GM18867 (cell line): ENCODE results near the gene EXOC1L.

Experiments used
- ATAC-seq: cut with Tn5 transposase; IDR thresholded peaks from one replicate; pipeline ENCODE4 v1.9.1; 2021; ENCODE audit warnings: mild to moderate bottlenecking, moderate library complexity; ENCODE audit not compliant: unreplicated experiment

The EXOC1L gene, protein sequence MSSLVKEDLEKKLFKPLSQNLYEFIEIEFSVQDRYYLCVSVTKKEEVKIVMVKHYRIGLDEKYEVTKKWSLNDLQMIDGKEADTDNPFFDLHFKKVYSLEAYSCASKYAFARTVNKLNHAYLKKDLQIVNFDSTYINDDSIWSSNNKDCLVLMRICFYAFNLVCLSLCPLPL

DNA sequence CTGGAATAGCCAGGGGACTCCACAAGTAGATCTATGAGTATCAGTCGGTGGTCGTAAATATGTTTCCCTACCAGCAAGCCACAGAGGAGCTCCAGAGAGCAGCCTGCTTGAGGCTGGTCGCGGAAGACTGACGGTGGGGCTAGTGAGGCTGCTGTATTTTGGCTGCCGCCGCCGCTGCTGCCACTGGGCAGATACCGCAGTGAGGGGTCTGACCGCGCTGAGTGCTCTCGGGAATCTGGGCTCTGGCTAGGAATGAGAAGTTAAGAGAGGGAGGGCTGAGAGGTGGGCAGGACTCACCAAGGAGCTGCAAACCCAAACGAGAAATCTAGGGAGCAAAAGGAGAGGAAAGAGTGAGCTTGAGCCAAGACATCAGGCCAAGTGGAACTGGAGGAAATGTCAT lies at the start of gene EXOC1L:
EXOC1L (plus strand) TSS at position 157 of the 400 bp plus-strand sequence; CDS start at position 394, 237 bp downstream.
- ATAC-seq = no peak

DNA sequence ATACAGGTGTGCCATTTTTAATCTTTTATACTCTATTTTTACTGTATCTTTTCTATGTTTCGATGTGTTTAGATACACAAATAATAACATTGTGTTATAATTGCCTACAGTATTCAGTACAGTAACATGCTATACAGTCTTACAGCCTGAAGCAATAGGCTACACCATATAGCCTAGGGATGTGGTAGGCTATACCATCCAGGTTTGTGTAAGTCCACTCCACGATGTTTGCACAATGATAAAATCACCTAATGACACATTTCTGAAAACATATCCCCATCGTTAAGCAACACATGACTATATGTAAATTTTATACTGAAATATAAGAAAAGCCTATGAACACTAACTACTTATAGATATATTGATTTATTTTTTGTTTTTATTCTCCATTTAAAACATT lies 48.9 kb upstream of the EXOC1L start:
- no peak for ATAC-seq

DNA sequence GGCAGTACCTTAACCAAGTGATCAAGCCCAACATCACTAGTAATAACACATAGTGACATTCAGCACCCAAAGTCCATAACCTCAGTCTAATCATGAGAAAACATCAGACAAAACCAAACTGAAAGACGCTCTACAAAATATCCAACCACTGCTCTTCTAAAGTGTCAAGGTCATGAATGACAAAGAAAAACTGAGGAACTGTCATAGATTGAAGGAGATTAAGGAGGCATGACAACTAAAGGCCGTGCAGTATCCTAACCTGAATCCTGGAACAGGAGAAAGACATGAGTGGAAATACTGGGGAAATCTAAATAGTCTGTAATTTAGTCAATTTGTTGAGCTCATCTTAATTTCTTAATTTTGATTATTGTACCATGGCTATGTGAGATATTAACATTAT lies 38.2 kb upstream of the EXOC1L start:
- ATAC-seq = no peak

DNA sequence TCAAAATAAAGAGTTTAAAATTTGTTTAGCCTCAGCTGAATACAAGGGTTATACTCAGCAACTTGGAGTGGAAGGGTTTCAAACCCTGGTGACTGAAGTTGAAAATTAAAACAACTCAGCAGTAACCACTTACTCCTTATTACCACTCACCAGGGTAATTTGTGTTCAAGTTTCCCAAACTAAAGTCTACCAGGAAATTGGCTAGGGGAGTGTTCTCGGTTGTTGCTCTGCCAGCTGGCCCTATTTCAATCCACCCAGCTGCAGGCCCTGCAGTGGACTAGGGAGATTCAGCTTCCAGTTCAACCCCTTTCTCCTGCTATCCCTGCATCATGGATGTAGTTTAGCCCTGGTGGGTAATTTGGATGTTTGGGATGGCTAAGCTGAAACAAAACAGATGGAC lies 37.8 kb upstream of the EXOC1L start:
- no peak for ATAC-seq

DNA sequence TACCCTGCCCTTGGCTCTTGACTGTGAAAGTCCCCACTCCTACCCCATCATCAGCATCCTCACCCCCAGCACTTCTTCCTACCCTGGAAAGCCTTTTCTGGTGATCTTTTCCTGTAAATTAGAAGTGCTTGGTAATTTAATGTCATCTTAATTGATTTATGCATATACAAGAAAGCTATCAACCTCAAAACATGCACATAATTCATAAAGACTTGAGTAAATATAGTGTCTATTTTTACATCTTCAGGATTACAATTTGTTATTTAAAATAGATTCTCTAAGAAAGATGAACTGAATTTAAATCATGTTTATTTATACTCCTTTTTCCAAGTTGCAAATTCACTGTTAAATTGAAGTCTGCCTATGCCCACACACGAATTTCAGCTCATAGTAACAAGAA lies 36.0 kb upstream of the EXOC1L start:
- ATAC-seq = no peak

DNA sequence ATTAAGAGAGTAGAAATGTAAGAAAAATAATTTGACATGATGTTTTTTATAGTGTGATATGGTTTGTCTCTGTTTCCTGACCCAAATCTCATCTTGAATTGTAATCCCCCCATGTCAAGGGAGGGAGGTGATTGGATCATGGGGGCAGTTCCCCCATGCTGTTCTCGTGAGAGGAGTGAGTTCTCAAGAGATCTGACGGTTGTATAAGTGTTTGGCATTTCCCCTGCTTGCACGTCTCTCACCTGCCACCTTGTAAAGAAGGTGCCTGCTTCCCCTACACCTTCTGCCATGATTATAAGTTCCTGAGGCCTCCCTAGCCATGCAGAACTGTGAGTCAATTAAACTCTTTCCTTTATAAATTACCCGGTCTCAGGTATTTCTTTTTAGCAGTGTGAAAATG lies 34.8 kb upstream of the EXOC1L start:
- ATAC-seq = no peak

DNA sequence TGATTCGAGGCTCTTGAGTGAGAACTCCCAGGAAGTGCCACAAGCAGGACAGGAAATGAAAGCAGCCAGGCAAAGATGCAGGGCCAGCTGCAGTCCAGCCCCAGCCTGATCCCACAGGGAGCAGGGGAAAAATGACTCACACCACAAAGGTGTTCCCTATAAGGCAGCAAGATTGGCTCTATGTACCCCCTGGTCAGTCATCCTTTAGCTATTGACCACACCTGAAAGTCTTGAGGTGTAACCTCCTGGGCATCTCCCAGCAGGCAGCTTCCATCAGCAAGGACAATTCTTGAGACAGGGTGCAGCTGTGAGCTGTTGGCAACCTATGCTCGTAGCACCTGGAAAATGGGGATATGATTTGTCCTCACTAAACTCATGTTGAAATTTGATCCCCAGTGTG lies 27.9 kb upstream of the EXOC1L start:
- no peak for ATAC-seq

DNA sequence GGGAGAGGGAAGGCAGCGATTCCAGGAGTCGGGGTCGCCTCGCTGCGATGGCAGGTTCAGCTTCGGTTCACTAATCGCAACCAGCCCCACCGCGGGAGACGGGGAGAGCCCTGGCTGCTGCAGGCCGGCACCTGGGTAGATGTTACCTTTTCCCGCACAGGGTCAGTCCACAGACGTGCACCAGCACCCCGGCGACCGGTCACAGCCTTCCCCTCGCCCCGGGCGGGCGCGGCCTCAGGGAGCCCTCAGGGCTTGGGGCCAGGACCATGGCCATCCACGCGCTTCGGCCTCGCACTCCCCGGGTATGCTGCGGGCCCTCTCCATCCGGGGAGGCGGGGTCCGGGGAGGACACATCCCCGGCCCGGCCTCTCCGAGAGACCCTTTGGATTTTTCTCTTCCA lies 26.1 kb upstream of the EXOC1L start:
- no peak for ATAC-seq

DNA sequence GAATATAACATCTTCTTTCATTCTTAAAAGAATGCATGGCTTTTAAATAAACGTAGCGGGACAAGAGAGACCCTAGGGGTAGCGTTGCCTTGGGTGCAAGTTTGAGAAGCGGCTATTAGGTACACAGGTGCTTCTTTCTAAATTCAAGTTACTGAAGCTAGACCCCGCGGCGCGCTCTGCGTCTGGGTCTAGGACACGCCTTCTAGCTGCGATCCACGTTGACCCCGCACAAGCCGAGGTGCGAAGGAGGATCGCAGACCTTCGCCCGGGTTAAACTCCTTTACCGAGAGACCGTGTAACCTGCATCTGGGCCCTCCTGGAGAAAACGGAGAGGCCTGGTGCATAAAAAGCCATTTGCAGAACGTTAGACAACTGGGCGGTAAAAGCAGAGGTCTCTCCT lies 25.5 kb upstream of the EXOC1L start:
- ATAC-seq = no peak

DNA sequence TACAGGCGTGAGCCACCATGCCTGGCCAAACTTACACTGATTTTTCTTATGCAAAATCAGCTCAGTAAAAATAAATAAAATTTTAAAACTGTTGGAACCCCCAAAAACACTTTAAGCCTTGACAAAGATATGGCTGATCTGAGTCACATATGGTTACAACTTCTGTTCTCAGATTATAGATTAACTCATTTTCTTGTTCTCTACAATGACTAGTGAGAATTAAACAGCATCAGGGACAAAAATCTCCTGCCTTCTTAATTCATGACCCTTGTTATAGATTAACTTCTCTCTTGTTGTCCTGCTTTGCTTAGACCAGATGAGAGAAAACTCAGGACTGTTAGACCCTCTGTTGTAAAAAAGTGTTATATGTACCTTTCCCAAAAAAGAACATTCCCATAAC lies 24.2 kb upstream of the EXOC1L start:
- no peak for ATAC-seq

DNA sequence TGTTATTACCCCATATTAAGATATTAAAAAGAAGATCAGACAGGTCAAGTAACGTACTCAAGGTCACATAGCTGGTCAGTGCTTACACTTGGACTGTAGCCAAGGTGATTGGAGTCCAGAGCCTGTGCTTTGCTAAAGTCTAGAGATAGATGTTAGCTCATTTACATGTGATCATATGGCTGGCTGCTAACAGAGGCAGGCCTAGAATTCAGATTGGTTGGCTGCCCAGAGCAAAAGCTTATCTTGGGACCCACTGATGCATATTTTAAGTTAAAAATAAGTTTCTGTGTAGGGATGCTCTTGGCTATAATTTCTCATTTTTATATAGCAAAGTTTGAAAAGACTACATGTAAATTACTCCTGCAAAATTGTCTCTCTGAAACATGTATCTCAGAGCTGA lies 18.1 kb upstream of the EXOC1L start:
- no peak for ATAC-seq

DNA sequence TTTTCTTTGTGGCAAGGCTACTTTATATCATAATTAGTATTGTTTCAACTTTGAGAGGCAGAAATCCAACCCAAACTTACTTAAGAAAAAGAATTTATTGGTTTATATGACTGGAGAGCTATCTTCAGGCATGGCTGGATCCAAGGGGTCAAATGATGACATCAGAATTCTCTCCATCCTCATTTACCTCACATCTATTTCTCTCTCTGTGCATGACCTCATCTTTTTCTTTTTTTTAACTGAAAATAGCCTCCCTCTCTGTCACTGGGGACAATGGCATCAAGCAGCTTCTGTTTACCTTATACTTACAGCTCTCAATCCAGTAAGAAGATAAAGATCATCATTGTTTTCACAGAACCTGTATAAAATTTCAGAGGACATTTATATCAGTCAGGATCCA lies 12.0 kb upstream of the EXOC1L start:
- no peak for ATAC-seq

DNA sequence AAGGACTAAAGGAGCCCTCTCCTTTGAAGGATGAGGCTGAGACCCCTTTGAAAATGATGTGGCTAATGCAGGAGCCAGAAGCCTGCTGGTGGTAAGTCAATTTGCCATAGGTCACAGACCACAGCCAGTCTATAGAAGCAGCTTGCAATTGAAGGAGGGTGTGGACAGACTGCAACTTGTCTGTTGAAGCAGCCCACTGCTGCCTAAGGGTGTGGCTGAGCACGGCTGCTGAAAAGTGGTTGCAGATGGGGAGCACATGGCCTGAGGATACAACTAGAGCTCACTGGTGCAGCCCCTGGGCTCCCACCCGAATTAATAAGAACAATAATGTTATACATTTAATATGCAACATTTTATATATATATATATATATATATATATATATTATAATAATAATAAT lies 11.4 kb upstream of the EXOC1L start:
- ATAC-seq = no peak

DNA sequence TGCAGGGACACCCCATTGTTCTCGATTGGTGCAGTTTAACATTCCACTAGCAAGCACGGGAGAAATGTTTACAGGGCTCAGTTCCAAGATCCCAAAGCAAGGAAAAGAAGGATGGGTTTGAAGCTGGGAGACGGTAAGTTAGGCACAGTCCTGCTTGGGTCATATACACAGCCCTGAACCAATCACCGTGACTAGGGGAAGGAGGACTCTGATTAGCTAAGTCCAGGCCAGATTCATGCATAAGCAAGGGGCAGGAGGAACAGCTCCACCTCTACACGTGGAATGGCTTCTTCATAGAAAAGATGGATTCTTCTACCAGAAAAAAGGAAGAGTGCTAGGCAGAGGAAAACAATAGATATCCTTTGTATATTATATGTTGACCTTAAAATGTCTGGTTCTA lies 11.0 kb upstream of the EXOC1L start:
- no peak for ATAC-seq

DNA sequence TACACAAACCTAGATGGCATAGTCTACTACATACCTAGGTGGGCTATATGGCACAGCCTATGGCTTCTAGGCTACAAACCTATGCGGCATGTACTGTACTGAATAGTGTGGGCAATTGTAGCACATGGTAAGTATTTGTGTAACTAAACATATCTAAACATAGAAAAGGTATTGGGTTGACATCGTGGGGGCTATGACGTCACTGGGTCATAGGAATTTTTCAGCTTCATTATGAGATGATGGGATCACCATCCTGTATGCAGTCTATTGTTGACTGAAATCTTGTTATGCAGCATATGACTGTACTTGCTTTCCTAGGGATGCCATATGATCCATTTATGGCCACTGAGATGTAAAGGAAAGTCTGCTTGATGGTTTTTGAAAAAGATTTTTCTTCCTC lies 1.9 kb upstream of the EXOC1L start:
- no peak for ATAC-seq

DNA sequence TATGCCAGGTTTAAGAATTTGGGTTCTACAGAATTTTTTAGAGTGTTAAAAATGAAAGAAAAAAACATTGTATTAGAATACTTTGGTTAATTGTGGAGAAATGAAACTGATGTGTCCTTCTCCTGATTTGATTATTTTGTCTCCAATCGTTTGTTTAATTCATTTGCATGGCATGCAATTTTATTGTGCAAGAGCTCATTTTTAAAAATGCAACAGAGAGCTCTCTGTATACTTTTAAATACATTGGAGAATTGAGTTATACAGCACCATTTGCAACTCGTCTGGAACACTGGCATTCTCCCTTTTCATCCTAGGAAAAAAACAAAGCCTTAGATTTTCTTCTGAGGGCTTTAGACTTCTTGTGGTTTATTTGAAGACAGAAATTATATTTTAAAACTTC lies 689 bp downstream of the EXOC1L start:
- no peak for ATAC-seq

DNA sequence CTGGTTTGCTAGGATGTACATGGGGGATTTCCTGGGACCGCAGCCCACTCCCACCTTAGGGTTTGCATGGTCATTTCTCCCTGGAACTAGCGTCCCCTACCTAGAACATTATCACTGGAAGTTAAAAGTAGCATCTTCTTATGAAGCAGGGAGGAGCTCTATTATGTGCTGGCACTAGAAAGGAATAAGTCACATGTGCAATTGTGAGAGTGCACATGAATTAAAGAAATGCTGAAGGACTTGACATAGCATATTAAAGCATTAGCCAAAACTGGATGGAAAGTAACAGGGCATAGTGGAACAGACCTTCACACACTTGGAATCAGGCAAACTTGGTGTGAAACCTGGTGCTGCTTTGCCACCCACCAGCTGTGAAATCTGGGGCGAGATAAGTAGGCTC lies 2.7 kb downstream of the EXOC1L start:
- ATAC-seq = no peak

DNA sequence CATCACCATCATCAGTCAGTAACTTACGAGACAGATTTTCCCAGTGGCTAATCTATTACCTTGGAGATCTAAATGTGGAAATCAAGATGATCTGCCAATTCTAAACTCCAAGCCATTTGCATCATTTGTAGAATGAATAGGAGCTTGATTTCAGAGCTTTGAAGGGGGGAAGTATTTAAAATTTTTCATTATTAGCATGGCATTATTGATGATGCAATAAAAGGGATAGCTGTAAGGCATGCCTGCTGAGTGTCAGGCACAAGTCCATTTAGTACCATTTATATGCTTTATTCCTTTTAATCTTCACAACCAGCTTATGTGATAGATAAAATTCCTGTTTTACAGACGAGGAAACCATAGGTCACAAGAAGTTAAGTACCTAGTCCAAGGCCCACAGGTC lies 5.3 kb downstream of the EXOC1L start:
- no peak for ATAC-seq

DNA sequence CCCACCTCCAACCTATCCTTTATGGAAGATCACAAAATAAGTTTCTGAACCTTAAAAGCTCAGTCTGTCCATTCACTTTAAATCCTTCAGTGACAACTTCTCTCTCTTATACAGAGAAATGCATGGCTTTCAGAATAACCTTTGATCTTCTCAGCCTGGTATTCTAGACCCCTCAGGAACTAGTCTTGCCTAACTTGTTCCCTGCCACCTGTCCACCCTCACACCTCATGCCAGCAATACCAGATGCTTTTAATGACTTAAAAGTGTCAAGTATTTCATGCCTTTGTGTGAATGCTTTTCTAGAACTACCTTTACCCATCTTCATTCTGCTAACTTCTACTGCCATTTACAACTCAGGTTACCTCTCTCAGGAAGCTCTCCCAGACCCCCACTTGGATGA lies 7.4 kb downstream of the EXOC1L start:
- ATAC-seq = no peak

DNA sequence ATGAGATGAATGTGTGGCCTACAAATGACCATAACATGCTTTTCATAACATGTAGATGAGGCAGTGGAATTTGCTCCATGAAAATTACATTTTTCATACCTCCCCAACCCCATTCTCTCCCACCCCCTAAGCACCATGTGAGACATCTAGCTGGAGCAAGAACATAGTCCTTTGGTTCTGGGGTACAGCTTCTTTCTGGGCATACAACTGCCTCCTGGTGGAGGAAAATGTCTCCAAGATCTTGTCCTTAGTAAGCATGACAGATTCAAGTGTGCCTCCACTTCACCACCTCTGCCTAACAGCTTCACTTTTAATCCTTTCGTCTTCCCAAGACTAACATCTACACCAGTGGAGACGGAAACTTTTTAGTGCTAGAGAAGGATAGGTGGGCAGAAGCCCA lies 8.0 kb downstream of the EXOC1L start:
- ATAC-seq = no peak

DNA sequence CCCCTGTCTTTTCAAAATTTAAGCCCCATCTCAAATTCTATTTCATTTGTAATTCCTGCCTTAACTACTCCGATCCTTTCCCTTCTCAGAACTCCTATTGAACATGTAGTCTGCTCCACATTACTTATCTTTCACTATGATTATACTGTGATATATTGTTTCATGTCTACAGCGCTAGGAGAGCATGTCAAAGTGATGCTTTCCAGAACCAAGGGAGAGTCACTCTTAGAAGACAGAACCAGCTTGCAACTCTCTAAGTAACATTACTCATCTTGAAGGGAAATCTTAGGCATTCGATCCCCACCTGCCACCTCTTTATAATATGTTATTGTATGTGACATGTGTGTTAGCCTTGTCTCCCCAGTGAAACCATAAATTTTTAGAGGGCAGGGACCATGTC lies 10.5 kb downstream of the EXOC1L start:
- no peak for ATAC-seq

DNA sequence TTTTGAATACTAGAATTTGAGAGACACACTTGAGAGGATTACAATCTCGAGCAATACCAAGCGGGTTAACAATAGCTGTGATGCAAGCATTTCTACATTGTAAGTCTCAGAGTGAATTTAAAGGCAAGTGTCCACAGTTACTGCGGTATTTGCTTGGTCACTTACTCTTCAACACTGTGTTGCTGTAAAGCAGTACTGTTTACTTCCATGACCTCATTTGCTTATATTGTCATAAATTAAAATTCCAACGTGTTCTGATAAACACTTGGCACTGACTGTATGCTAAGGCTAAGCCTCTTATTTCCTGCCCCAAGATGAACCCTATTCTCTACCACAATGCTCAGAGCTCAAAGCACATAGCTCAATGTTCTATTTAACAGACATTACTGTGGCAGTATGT lies 11.1 kb downstream of the EXOC1L start:
- no peak for ATAC-seq

DNA sequence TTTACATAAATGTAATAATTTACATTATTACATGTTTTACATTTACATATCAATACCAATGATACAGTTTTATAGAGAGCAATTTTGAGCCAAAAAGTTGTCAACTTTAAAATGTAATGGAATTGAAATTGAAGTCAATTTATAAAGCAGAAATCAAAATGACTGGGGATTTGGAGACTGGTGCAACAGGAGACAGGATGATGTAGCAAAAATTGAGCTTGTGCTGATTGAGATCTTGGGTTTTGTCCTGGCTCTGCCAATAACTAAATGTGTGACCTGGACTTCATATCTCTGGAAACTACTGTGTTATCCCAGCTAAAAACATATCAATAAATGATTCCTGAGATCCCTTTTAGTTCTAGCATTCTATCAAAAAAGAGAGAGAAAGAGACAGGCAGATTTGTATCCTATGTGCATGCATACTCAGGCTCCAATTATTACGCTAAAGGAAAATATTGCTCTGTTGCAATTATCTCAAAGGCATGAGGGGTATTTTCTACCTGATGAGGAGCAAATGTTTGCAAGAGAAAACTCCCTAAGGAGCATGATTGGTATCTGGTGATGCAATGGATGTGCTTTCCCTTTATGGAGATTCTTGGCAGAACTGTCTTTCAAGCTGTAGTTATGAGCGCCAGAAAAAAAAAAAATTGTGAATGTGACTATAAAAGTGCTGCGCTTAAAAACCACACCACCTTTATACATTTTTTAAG lies 14.7 kb downstream of the EXOC1L start:
- no peak for ATAC-seq
